HG03175 (cell line): ENCODE data around the gene RANBP17.
"Not testable (repeated sequence)": the region's sequence is repeated elsewhere in the genome, so short reads cannot be mapped to it uniquely, and the experiment has no call there.

Experiments
- ATAC-seq: cut with Tn5 transposase; IDR thresholded peaks from one replicate; pipeline ENCODE4 v1.9.1; 2021; ENCODE audit warnings: mild to moderate bottlenecking, moderate library complexity; ENCODE audit not compliant: unreplicated experiment

Gene RANBP17

DNA sequence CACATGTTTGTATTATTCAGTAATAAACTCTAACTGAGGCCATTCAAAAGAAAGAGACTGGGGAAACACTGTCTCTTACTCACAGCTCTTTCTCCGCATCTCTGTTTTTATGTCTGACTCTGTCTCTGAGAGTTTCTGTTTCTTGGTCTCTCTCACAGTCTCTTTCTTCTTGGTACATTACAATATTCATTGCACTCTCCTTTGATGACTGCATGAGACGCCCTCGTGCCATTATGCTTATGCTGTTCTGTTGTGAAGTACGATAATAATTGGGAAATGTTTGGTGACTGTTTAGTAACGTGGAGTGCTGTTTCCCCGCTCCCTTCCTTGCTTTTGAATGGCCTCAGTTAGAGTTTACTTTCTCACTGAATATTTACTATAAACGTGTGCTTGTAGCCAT is 421.9 kb downstream of the RANBP17 start:
- no peak for ATAC-seq

- no peak for ATAC-seq
Measured at GRCh38 chr5:171285465-171285864, 423.6 kb downstream of the RANBP17 start.

DNA sequence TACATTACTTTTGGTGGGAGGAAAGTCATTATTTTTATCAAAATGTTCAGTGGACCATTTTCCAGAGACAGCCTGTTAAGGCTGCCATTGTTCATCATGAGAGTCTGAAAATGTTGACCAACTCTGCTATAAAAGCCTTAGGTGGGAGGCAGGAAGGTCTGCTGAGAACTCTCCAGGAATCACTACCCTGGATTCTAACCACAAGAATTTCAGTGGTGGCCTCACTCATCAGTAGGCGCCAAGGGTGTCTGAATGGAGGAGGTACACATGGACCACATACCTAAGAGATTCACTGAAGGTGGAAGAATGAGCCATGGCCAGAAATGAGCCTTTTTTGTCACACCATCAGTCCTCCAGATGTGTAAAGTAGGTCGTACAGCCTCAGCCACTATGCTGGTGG is 426.2 kb downstream of the RANBP17 start:
- no peak for ATAC-seq

DNA sequence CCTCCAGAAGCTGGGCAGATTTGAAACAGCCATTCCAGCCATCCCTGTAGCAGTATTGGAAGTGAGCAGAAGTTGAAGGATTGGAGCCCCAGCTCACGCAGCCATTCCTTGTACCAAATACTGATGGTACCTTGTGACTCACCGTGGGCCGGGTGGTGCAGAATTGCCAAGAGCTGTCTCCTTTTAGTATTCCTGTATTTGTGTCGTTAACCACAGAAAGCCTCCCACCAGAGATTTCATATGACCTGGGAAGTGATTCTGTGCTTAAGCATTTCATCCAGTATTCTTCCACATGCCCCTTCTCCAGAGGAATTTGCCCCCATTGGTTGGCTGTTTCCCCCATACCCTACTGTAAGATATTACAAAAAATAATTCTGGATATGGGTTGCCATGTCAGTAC is 429.6 kb downstream of the RANBP17 start:
- ATAC-seq: no peak

DNA sequence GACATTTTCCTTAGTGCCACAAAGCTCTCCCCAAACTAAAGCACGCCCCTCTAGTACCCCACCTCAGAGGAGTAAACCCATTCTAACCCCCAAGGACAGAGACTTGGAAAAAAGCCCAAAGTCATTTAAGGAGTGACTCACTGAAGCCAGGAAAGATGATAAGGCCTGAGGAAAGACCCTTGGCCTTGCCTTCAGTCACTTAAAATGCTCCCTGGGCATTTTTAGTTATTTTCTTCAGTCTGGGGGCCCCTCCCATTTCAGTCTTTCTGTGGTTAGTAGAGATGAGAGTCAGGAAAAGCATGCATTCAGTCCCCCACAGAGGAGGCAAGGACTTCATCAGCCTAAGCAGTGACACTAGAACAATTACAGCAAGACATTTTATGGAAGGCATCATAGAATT is 433.5 kb downstream of the RANBP17 start:
- ATAC-seq: no peak

DNA sequence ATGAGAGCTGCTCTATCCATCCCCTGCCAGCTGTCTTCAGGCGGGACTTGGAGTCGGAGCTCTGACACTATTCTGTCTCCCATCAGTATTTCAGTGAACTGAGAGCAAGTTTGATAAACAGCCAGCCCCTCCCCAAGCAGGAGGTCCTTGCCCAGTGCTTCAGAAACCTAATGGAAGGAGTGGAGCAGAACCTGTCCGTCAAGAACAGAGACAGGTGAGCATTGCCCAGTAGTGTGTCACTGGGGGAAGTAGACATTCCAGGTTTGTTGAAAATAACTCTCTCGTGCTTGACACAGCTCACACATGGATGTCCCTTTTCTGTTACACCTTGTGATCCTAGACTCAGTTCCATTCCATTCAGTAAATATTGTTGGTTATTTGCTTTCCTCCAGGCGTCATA is 434.0 kb downstream of the RANBP17 start:
- no peak for ATAC-seq

GRCh38 chr5:171297941-171298340 is 436.1 kb downstream of the RANBP17 start:
- not testable (repeated sequence) for ATAC-seq

DNA sequence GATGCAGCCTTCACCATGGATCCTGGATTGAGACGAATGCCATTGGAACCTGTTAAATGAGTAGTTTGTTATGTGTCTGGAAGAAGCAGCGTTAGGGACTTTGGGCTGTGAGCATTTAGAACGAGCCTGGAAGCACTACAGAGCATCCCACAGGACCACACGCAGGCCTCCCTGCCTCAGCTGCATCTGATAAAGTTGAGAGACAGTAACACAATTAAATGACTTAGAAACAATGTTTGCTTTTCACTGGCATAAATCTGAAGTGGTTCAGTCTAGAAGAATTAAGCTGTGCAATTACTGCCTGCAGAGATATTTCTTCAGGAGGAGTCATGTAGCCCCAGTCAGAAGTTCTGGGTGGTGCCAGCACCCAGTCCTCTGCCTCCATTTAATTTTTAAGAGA is 437.4 kb downstream of the RANBP17 start:
- ATAC-seq: no peak

DNA sequence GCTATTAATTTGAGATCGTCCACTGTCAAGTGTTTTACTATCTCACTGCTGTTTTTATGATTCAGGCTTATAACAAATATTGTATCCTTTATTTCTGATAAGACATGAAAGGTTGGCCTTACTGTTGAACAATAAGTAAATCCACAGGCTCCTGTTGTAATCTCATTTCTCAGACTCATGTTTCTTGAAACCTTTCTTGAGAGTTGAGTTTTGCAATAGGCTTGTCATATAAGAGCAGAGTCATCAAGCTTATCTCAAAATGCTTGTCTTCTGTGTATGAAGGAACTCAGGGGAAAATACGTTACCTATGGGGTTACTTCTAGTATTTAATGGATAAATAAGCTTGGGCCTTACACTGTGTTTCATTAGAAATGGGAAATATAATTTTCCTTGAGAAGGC is 438.0 kb downstream of the RANBP17 start:
- no peak for ATAC-seq

DNA sequence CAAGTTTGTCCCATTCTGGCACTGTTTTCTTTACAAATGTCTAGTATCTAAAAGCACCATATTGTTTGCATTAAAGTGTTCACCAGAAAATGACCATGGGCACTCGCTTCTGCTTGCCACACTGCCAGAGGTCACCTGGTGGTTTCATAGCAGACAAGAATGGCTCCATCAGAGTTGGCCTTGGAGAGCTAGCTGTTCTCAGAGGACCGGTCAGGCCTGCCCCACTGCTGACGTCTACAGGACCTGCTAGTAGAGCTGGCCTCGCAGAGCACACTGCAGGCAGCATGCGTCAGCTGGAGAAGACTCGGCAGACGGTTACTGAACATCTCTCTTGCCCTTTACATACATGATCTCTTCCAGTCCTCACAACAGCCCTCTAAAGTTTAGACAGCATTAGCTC is 438.5 kb downstream of the RANBP17 start:
- no peak for ATAC-seq

- no peak for ATAC-seq
Measured at GRCh38 chr5:171306166-171306565, 444.3 kb downstream of the RANBP17 start.

GRCh38 chr5:171306781-171307591 is 445.2 kb downstream of the RANBP17 start:
- ATAC-seq: no peak

DNA sequence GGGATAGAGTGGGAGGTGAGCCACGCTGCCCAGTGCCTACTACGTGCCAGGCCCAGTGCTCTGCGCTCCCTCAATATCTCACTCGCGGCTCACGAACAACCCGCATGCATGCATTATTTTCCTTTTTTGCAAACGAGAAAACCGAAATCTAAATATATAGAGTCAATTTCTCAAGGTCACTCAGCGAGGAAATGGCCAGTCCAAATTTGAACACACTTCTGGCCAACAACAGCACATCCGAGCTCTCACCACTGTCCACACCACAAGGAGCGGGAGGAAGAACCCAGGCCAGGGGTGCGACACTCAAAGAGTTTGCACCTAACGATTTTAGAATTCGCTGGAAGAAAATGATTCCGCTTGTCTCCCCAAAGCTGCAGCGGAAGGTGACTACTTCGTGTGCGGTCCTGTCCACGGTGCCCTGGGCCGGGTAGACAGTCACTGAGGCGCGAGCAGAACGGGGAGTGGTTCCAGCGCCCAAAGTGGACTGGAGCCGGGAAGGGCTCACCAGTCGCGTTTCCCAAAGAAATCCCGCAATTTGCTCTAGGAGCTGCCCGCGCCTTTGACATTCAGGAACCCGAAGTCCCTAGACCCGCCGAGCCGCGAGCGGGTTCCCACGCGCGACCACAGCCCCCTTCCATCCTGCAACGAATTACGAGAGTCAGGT is 446.1 kb downstream of the RANBP17 start:
- ATAC-seq: no peak

DNA sequence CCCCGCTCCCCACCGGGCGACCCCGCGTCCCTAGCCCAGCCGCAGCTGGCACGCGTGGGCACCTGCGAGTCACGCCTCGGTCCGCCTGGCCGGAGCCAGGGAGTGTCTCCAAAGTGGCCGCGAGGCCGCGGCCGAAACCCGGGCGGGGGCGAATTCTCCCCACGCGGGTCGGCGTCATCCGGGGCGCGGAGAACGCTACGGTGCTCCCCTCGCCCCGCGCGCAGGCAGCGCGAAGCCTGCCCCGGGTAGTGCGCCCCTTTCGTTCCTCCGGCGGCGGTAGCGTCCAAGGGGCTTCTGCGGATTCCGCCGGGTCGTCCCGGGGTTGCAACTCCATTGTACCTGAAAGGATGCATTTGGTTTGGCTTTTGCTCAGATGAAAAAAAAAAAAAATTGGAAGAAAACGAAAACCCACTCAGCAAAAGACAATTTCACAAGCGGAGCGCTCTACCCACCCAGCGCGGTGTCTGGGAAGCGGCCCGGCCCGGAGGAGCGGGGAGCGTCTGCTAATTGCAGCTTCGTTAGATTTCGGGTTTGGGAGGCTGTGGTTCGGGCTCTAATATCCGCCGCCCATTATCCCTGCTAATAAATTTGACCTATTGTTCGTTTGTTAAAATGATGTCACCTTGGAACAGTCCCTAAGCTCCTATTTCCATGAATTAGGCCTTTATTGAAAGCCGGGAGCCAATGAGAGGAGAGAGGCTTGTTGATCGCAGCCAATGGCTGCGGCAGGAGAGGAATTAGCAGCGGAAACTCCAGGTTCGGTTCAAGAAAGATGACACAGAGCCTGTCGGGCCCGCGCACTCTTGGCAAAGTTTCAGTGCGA is 446.8 kb downstream of the RANBP17 start, which contains the start of gene TLX3:
TLX3 (plus strand) TSS at position 796 of the 823 bp plus-strand sequence. CDS start 118 bp downstream, outside the sequence.
- no peak for ATAC-seq

GRCh38 chr5:171309276-171310211 is 447.7 kb downstream of the RANBP17 start:
- no peak for ATAC-seq

GRCh38 chr5:171310212-171310818 is 448.5 kb downstream of the RANBP17 start:
- ATAC-seq: no peak

- no peak for ATAC-seq
Measured at GRCh38 chr5:171310819-171311321, 449.1 kb downstream of the RANBP17 start.

- ATAC-seq: no peak
Measured at GRCh38 chr5:171311322-171312077, 449.7 kb downstream of the RANBP17 start.
